HG02852 (cell line): Measurements from ENCODE around the gene PLA2G12A.
A peak's percentile ranks its signal among the peaks of the same experiment; 100 is the strongest.

Experiments used
- ATAC-seq: cut with Tn5 transposase; IDR thresholded peaks from one replicate; pipeline ENCODE4 v1.9.1; 2021; ENCODE audit warnings: mild to moderate bottlenecking, moderate library complexity; ENCODE audit not compliant: unreplicated experiment

The PLA2G12A gene

GRCh38 chr4:109729718-109730618, at the start of gene PLA2G12A:
Gene PLA2G12A (minus strand): TSS chr4:109730070. CDS start chr4:109729809, 261 bp downstream.
- peak; percentile 78 for ATAC-seq

GRCh38 chr4:109764789-109765402, 35.0 kb upstream of the PLA2G12A start:
- no peak for ATAC-seq

GRCh38 chr4:109764376-109764775, 34.5 kb upstream of the PLA2G12A start:
- ATAC-seq: no peak

DNA sequence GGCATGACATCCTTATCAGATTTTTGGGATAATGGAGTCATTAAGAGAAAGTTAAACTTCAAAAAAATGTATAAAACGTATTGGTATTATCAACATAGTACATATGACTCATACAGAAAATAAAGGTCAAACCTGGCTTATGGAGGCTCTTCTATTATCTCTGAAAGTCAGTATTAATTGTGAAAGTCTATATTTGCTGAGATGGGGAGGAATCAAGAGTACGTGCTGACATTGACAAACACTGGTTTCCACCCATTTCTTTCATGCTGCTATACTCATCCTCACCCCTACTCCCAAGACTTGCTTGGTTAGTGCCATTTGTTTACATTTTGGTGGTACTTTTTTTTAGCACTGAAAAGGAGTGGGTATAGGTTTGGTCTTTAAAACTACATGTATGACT, 30.8 kb upstream of the PLA2G12A start:
- ATAC-seq: no peak

GRCh38 chr4:109755656-109756055, 25.8 kb upstream of the PLA2G12A start:
- ATAC-seq: no peak

- ATAC-seq: no peak
Observed at GRCh38 chr4:109754093-109754857, 24.4 kb upstream of the PLA2G12A start.

DNA sequence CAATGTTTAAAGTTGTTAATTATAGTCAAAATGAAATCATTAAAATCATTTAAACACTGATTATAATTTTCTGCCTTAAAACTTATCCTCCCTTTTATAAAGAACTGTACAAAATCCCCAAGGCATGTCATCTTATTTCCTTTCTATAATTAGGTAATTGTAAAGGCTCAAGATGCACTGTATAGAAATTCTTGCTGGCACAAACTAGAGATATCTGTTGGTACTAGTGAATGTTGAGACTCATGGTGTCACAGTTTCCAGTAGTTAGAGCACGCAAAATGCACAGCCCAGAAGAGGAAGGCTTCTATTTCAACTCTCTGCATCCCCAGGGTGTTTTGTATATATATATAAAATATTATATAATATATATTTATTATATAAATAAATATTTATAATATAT, 22.7 kb upstream of the PLA2G12A start:
- no peak for ATAC-seq

DNA sequence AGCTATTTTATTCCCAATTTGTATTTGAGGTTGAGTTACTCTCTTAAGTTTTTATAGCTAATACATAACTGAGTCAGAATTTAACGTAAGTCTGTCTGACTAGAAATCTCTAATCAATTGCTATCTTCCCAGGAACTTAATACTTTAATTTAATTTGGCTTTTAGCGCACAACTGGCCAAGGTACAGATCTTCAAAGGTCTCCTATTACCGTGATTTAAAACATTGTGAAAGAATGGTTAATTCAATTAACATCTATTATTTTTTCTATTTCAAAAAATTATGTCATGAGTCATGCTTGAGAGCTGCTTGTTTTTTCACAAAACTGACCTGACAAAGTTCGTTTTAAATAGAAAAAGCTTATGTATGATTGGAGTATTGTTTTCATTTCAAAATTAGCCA, 22.0 kb upstream of the PLA2G12A start:
- ATAC-seq: no peak

GRCh38 chr4:109750652-109751244, 20.9 kb upstream of the PLA2G12A start:
- ATAC-seq: no peak

GRCh38 chr4:109749388-109750082, 19.7 kb upstream of the PLA2G12A start:
- no peak for ATAC-seq

DNA sequence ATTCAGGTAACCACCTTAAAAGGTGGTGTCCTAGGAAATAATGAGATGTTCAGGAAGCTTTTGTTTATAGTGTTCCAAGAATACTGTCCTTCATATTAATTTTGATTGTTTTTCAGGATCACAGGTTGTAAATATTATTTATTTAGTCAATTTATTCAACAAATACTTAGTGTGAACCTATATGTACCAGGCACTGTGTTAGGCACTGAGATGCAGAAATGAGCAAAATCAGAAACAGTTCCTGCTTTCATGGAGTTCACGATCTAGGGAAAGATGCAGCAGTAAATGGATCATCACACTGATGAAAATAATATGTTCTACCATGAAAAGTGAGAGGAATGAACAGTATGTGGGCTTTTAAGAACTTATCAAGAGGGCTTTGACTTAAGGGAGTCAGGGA, 18.2 kb upstream of the PLA2G12A start:
- ATAC-seq: no peak

- no peak for ATAC-seq
Observed at GRCh38 chr4:109746728-109747127, 16.9 kb upstream of the PLA2G12A start.

DNA sequence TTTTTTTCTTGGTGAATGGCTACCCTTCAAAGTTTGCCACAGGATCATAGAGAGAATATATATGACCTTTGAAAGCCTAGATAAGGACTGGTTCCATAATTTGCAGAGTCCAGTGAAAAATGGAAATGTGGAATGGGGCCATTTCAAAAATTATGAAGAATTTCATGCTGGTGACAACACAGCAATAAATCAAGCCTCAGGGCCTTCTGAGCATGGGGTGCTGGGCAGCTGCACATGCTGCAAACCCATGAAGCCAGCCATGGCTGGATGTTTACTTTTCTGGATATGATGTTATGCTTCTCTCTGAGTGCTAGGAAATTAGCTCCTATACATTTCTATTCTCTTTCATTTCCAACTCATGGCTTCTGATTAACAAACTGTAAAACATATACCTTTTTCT, 16.0 kb upstream of the PLA2G12A start:
- no peak for ATAC-seq

- ATAC-seq: no peak
Observed at GRCh38 chr4:109739547-109739946, 9.7 kb upstream of the PLA2G12A start.

- no peak for ATAC-seq
Observed at GRCh38 chr4:109738104-109738872, 8.4 kb upstream of the PLA2G12A start.

DNA sequence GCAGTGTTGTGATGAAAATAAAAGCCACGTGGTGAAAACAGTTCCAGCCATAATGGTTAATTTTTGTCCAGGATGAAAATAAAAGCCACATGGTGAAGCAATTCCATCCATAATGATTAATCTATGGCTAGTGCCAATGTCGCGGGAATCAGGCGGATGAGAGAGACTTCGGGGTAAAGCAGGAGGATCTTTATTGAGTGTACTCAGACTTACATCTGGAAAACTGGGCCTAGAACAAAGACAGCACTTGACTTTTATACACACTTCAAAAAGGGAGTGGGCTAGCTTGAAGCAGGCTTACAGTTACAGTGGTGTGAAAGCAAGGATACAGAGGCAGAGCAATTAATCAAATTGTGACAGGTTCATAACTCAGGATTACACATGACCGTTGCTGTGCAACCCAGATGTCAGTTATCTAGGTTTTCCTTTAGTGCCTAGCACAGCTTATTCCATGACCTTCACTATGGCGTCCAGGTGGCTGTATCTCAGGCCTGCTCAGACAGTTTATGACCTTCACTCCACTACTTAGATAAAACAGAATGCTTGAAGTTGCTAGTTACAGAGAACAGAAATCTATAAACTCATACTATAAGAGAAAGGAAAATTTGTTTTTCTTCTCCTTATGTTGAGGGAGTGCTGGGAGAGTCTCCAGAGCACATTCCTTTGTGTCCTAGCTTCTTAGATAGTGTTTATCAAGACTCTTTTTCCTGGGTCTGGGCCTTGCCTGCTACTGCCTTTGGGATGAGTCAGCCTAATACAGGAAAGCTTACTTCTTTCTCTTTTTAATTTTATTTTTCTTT, 5.9 kb upstream of the PLA2G12A start:
- ATAC-seq: no peak

DNA sequence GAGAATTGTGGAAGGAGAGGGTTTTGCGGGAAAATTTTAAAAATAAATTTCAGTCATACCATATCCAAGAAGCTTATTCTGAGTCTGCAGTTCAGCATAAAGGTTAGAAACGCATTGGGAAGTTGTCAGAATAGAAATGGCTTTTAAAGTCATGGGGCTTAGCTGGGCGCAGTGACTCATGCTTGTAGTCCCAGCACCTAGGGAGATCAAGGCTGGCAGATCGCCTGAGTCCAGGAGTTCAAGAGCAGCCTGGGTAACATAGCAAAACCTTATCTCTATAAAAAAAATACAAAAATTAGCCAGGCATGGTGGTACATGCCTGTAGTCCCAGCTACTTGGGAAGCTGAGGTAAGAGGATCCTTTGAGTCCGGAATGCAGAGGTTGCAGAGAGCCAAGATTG, 3.9 kb upstream of the PLA2G12A start:
- ATAC-seq: no peak

GRCh38 chr4:109730619-109731545, 1.0 kb upstream of the PLA2G12A start:
- no peak for ATAC-seq
